T-helper 22 cell (primary cell): ENCODE data around the gene BEND7.
"Not testable (repeated sequence)": the region's sequence is repeated elsewhere in the genome, so short reads cannot be mapped to it uniquely, and the experiment has no call there.

Source experiments
- DNase-seq: peaks from one replicate; pipeline ENCODE4 v3.0.0-alpha.2; 2020; ENCODE audit warnings: low read depth

Gene BEND7

GRCh38 chr10:13421382-13421917 lies 107.4 kb downstream of the BEND7 start:
- DNase-seq = no peak

- DNase-seq = no peak
Measured at GRCh38 chr10:13420532-13421307, 108.1 kb downstream of the BEND7 start.

- no peak for DNase-seq
Measured at GRCh38 chr10:13417459-13418126, 111.2 kb downstream of the BEND7 start.

GRCh38 chr10:13416760-13417159 lies 112.1 kb downstream of the BEND7 start:
- no peak for DNase-seq

GRCh38 chr10:13414855-13415254 lies 114.0 kb downstream of the BEND7 start:
- DNase-seq = no peak

GRCh38 chr10:13414137-13414536 lies 114.7 kb downstream of the BEND7 start:
- no peak for DNase-seq

GRCh38 chr10:13412894-13413293 lies 115.9 kb downstream of the BEND7 start:
- no peak for DNase-seq

- no peak for DNase-seq
Measured at GRCh38 chr10:13404791-13405190, 124.0 kb downstream of the BEND7 start.

DNA sequence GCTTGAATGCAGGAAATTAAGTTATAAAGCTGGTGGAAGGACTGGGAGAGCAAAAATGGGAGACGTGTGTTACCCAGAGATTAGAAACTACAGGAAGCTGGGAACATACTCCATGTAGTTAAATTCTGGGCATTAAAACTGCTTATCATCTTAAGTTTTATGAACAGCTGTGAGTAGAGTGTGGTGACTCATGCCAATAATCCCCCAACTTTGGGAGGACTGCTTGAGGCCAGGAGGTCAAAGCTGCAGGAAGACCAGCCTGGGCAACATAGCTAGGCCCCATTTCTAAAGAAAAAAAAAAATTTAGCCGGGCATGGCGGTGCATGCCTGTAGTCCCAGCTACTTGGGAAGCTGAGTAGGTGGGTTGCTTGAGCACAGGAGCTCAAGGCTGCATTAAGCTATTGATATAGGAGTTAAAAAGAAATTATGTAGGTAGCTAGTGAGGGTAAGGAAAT lies 124.5 kb downstream of the BEND7 start:
- DNase-seq = no peak

GRCh38 chr10:13403426-13403825 lies 125.4 kb downstream of the BEND7 start:
- not testable (repeated sequence) for DNase-seq

DNA sequence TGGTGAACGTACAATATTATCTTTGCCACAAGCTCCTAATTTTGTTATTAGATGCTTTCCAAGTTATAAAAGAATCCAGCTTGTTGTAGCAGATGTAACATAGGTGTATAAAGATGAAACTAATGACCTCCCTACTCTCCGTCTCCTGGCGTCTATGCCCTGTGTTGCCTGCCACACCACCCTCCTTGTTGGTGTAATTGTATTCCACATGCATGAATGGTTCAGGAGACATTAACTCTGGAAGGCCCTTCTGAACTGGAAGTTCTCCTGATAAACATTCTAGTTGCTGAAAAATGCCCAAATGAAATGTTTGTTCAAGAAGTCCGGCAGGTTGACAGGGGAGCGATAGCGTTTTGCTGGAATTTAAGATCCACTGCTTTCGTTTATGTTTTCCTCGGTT lies 126.8 kb downstream of the BEND7 start:
- no peak for DNase-seq

GRCh38 chr10:13401142-13401541 lies 127.7 kb downstream of the BEND7 start:
- no peak for DNase-seq

DNA sequence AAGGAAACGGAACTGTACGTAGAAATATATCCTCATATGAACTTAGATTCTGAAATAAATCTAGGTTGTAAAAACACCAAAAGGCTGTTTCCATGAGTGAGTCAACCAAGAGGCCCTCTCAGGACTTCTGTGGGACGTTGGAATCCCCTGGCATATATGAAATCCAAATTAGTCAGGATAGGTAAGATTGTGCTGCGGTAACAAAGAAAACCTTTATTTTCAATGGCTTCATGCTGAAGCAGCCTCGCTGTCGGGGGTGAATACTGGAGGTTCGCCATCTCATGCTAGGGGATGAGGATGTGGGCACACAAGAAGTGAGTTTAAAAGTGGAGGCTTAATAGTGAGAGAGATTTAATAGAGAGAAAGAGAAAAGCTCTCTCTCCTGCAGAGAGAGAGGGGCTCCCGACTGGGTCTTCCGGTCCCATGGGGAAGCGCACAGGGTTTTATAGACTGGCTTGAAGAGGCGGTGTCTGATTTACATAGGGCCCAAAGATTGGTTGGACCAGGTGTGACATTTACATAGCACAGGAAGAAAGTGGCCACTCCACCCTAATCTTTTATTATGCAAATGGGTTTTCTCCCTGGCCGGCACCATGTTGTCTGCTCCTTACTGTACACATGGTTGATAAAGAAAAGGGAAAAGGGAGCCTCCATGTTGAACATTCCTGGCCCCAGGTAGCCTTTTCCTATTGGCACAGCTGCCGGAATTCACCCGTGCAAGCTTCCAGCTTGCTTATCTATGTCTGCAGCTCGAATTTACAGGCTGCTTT lies 128.4 kb downstream of the BEND7 start:
- no peak for DNase-seq

DNA sequence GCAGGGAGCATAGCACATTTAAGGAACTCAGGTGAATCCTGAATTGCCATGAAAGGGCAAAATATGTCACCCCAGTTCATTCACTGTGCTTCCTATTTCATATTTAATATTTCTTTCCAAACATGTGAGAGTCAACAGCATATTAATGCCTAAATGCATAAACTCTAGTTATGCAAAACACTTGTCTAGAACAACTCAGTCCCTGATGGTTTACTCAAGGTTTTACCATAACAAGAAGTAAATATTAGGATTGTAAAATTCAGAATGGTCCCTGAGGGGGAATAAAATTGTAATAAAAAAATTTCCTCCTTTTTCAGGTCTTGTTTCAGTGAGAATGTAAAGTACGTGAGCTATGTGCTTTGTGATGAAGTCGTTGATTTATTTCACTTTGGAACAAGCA lies 129.1 kb downstream of the BEND7 start:
- no peak for DNase-seq

GRCh38 chr10:13399236-13399635 lies 129.6 kb downstream of the BEND7 start:
- no peak for DNase-seq

- DNase-seq = no peak
Measured at GRCh38 chr10:13397052-13397451, 131.8 kb downstream of the BEND7 start.

DNA sequence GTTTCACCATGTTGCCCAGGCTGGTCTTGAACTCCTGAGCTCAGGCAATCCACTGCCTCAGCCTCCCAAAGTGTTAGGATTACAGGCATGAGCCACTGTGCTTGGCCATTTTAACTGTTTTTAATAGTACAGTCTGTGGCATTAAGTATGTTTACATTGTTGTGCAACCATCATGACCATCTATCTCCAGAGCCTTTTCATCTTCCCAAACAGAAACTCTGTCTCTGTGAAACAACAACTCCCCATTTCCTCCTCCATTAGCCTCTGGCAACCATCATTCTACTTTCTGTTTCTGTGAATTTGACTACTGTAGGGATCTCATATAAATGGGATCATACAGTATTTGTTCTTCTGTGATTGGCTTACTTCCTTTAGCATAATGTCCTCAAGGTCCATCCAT lies 132.4 kb downstream of the BEND7 start:
- DNase-seq = no peak

DNA sequence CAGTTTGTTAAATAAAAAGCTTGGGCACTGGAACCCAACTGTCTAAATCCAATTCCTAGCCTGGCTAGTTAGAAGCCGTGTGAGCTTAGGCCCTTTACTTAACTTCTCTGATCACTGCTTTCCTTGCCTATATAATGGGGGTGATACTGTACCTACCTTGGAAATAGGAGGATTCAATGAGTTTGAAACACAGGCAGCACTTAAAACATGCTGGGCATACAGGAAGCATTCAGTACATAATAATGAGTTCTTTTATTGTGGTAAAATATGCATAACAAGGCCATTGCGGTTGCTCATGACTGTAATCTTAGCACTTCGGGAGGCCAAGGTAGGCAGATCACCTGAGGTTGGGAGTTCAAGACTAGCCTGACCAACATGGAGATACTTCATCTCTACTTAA lies 133.3 kb downstream of the BEND7 start:
- DNase-seq = no peak

GRCh38 chr10:13393640-13394039 lies 135.2 kb downstream of the BEND7 start:
- DNase-seq = no peak

GRCh38 chr10:13392701-13393100 lies 136.1 kb downstream of the BEND7 start:
- no peak for DNase-seq
